Stromal cell of bone marrow (primary cell): ENCODE measurements around the gene FANCG.

Experiments used
- DNase-seq: peaks from one replicate; pipeline ENCODE4 v3.0.0-alpha.2; 2012; ENCODE audit warnings: low read depth

The FANCG gene

DNA sequence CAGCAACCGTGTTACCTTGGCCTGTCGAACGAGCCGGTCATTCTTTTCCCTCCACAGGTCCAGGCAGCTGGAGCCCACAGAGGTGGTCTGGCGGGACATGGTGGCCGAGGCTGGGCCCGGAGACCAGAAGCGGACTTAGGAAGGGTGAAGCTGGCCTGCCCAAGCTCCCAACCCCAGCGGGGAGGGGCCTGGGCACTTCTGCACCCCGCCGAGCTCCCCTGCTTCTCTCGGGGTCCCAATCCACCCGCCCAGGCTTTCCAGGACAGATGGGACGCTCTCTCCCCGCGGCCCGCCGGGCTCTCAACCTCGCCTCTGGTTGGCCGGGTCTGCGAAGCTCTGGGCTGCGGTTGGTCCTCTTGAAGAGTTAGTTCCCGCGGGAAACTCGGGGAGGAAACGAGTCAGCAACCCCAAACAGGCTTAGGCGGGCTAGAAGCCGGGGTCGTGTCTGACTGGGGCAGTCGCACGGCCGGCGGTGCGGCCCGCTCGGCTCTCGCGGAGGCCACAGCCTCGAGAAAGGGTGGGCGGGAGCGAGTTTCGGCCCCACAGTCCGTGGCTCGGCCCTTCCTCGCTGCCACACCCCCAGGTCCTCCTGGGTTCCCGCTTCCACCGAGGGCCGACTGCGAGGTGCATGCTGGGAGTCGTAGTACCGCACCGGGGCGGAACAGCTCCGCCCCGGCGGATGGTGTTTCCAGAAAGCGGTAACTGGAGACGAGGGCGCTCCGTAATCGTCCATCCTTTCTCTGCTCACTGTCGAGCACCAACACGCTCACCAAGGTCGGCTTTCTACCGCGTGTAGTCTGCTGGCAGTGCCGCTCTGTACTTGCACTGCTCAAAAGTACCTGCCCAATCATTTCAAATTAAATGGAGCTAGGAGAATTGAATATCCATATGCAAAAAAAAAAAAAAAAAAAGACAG is at the start of gene FANCG:
Gene FANCG (minus strand): TSS at position 517 of the 916 bp plus-strand sequence. CDS start 418 bp downstream, at position 99.
- peak; percentile 89 for DNase-seq

DNA sequence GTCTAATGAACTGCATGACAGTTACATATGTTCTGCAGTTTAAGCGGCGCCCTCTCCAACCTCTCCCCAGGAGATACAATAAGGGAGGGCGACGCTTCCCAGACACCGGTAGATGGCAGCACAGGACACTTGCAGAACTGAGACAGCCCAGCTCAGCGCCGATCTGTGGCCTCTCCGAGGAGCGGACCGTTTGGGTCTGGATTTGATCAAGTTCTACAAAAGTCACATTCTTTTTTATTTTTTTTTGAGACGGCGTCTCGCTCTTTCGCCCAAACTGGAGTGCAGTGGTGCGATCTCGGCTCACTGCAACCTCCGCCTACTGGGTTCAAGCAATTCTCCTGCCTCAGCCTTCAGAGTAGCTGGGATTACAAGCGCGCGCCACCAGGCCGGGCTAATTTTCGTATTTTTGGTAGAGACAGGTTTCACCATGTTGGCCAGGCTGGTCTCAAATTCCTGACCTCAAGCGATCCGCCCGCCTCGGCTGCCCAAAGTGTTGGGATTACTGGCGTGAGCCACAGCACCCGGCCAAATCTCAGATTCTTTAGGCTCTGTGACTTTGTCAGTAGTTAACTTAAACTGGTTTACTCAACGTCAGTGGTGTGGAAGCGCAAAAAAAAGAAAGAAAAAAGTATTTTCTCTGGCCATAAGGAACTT is 37.3 kb upstream of the FANCG start:
- peak; percentile 96 for DNase-seq

DNA sequence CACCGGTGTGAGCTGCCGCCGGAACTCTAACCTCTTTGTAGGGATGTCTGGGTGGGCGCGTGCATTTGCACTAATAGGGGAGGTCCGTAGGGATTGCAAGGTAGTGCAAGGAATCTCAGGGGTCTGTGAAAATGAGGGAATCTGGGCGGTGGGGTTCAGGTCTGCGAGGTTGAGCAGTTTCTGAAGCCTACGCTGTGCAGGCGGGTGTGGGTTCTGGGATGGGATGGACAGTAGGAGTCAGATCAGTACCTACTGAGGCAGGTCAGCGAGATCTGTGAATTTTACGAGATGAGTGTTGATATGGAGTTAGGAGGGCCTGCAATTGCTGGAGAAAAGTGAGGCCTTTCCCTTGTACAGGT is 36.8 kb upstream of the FANCG start:
- no peak for DNase-seq

DNA sequence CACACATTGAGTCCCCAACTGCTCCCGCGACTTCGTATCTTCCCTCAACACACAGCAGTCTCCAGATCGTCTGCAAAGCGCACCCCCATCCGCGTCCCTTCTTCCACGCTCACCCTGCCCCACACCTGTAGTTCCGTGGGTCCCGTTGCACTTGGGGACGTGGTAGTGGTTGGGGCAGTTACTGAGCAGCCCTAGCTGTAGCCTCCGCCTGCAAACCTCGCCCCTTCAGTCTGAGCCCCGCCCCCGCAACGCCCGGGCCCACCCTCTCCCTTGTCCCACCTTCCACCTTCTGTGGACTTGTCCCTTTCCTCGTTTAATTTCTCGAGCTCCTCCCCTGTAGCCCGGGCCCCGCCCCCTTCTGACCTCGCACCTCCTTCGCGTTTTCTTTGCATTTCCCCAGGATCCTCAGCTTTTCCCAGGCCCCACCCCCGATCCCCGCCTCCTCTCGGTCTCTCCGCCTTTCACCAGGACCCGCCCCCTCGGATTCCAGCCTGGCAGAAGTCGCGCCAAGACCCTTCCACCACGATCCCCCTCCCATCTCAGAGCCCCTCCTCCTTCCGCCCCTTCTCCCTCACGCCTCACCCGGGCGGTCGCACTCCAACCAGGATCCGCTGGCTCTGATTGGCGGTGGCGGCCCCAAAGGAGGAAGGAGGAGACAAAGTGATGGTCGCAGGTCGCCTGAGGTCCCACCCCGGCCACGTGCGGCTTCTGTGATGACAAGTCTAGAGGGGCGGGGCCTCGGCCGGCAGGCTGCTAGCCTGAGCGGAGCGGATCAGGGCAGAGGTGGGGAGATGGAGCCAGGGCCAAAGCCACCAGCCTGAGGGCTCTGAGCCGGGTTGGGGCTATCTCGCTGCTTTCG is 36.2 kb upstream of the FANCG start, which contains the start of gene ATOSB:
Gene ATOSB (minus strand): TSS at position 183 of the 859 bp plus-strand sequence. CDS start 7,588 bp downstream, outside the sequence.
- DNase-seq: peak; percentile 94

DNA sequence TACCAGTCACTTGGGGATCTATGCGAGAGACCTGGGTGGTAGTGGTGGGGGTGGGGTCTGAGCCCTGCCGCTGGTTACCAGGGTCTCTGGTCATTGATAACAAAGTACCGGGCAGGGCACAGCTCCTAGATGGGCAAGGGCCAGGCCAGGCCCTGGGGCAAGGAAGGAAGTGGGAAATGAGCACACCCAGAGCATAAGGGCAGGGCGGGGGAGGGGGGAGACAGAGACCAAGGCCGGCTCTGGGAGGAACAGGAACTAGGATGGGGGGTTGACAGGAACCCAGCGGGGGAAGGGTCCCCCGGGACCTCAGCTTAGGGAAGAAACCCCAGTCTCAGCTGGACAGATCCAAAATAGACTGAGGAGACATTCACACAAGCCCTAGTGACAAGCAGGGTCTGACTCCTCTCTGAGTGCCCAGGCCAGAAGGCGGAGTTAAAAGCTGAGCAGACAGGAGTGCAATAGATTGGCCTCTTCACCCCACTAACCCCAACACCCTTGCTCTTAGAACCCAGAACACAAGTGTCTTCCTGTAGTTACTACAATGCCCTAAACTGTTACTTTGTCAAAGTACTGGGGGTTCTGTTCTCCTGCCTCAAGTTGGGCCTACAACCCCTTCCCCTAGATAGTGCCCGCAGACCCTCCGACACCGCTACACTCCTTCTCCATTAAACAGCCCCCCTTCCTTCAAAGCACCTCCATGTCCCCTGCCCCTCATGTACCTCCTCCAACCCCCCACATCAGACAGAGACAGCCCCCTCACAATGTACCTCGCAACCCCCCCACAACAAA is 35.3 kb upstream of the FANCG start:
- DNase-seq: peak; percentile 45

DNA sequence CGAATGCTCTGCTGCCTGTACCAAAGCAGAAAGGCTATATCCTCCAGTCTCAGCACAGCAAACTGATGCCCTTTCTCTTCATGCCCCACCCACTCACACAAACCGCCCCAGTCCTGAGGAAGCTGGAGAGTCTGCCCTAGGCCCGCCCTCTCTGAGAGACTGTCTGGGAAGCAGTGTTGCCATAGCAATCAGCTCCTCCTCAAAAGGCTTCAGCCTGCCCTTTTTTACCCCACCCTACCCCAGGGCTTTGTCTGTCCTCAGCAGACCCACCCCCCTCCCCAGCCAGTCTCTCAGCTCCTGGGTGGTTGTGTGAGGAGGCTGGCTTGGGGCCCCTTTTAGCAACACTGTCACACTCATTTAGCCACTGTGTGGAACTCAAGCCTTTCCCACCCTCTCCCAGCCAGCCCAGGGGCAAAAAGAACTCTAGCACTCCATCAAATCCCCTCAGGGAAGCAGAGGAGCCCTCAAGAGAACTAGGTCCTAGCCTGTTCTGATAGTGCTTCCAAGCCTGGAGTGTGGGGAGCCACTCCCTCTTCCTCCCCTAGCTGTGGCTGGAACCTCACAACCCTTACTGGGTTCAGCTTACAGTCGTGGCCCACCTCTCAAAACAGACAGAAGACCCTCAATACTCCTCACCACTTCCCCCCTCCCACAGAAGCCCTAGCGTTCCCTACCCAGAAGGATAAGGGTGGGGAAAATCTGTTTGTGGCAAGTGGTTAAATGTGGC is 34.5 kb upstream of the FANCG start:
- DNase-seq: peak; percentile 98

DNA sequence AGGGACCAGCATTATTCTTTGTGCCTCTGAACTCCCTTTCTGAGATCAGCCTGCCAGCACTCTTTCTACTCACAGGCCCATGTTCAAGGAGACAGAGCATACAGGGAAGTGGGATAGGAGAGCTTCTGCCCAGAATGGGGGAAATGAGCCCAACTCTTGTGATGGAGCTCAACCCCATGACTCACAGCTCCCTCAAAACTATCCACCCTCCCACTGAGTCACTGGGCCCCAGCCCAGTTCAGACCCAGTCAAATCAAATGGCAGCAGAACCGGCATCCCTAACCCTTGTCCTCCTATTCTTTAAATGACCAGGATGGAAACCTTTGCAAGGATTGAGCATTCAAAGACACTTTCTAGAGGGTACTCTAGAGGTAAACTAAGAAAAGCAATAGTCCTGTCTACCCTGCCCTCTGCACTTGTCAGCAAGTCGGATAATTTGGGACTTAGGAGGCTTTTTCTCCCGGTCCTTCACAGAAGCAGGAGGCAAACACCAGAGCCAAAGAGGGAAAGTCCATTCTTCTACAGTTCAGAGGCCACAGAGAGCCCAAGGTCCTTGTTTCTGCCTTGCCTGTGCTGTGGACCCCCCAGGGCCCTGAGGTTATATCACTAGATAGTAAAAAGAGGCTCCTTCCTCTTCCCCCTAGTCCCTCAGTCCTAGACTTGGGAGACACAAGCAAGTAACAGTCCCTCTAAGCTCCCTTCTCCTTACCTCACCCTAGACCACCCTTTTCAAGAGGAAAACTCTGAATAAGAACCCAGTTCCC is 32.7 kb upstream of the FANCG start:
- peak; percentile 89 for DNase-seq

DNA sequence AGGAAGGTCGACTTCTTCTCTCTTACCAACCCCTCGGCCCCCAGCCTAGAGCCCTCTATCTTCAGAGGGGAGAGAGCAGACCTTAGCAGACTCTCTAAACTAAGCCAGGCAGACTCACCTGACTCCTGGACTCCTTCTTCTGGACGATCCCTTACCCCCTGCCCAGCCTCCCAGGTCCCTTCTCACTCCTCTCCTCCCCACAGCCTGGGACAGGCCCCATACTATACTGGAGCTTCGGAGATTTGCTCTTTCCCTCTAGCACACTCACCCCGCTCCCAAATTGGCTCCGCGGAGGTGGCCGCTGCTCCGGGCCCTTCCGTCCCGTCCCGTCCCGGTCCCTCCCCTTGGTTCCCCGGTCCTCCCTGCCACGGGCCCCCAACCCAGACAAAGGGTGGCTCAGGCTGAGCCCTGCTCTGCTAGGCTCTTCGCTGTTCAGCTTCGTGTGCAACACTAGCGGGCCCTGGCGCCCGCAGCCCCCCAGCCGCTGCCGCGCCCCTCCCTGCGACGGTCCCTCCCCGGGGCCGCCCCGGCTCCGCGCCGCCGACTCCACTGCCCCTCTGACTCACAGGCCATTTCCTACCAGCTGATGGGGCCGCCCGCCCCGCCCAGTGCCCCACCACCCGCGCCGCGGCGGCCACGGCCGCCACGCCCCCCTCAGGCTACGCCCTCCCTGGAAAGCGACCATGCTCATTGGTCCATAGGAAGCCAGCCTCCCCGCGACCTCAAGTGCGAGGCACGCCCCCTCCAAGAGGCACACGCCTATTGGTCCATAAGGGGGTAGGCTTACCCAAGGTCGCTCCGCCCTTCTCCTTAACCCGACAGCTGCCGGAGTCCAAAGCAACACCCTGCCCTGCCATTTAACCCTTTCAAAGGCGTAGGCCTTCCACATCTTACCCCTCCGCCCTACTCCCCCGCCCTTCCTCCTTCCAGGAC is 31.5 kb upstream of the FANCG start:
- DNase-seq: peak; percentile 99

DNA sequence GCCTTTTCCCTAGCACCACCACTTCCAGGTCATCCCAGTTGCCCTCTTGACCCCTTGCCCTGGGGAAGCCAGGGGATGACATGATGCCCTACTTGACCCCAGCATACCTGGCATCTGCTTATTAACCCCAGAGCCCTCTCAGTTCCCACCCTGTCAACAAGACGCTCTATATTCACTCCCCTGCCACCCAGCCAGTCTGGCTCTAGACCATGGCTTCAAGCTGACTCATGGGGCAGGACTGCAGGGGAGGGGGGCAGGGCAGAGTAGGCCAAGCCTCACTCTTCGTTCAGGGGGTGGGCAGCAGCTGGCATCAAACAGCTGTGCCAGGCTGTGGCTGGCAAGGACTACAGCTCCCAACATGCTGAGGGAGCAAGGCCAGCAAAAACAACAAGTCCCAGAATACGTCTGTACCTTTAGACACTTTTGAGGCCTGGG is 30.6 kb upstream of the FANCG start:
- DNase-seq: no peak

DNA sequence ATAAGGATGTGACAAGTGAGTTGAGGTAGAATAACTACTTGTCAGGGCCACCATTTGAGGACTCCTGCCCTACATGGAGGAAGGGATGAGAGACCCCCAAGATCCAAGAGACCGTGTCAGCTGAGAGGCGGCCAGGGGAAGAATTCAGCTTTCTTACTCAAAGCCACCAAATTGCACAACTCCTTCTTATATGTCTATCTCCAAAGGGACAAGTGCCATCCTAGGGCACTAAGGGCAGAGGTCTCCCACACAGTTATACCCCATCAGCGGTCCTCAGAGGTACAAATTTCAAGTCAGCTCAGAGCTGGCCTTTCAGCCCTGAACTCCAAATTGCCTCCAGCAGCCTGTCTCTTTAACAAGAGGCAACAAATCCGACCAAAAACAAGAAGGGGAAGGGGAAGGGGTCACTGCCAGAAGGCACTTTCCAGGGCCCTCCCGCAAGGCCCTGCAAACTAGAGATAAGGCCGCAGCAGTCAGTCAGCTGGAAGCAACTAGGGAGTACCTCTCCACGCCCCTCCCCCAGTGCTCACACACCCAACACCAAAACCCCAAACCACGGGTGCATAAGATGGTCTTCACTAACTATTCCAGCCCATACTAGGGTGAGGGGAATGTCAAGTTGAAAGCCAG is 29.3 kb upstream of the FANCG start:
- DNase-seq: no peak

DNA sequence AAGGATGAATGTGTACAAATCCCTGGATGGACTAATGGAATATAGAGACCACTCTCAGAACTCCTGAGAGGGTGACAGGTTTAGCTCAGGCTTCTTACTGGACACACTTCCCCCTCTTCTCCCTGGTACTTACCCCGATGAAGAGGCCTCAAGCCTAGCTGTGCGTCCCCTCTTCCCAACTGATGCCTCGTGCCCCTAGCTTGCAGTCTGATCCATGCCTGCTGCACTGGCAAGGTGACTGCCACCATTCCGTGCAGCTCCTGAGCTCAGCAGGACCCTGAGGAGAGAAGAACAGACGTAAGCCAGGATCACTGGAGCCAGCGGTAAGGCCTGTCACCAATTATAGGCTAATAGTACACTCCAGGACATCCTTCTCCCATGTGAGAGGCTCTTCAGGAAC is 28.7 kb upstream of the FANCG start:
- DNase-seq: no peak

DNA sequence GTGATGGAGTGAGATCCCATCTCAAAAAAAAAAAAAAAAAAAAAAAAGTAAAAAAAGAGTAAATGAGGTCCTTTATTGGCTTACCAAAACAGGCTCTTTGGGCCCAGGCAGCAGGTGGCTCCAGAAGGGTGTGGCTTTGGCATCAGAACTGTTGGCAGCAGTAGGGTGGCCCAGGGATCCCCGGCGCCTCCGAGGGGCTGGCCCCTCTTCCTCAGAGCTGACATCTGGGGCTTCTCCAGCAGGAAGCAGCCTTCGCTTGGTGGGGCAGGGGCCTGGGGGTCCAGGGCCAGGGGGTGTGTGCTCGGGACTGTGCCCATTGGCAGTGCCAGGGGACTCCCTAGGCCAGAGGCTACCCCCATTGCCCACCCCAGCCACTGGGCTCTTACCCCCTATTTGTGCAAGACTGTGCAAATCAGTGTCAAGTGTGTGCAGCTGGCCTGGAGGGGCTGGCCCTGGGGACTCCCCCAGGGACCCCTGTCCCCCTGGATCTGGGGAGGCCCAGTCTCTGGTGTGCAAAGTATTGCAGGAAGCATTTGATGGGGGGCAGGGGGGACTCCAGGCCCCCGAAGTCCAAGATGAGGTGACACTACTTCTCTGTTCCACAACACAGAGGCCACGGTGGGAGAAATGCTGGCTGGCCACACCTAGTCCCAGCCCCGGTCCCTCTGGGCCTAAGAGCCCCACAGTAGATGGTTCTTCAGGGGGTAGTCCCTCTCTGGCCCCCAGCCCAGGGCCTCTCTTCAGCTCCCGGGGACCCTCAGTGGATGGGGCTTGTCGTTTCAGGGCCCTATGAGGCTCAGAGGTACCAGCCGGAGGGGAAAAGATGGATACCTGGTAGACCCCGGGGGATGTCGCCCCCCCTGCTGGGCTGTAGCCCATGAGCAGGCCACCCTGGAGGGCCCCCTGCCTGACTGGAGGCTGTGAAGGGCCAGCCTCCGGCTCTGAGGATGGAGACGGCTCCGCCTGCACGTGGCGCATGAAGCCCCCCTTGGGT is 27.9 kb upstream of the FANCG start:
- DNase-seq: no peak

DNA sequence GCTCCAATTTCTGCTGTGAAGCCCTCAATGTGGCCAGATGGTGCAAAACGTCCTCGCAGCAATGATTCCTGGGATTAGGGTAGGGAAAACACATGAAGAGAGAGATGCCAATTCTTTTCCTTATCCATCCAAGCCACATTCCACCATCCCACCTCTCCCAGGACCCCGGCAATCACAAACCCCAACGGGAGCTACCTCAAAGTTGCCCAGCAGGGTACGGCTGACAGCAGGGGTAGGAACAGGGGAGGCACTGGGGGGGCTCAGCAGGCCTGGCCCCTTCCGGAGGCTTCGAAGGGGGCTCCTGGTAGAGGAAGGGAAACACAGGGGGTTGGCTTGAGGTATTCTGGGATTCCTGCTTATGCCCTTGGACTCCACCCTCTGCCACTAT is 26.6 kb upstream of the FANCG start:
- no peak for DNase-seq

DNA sequence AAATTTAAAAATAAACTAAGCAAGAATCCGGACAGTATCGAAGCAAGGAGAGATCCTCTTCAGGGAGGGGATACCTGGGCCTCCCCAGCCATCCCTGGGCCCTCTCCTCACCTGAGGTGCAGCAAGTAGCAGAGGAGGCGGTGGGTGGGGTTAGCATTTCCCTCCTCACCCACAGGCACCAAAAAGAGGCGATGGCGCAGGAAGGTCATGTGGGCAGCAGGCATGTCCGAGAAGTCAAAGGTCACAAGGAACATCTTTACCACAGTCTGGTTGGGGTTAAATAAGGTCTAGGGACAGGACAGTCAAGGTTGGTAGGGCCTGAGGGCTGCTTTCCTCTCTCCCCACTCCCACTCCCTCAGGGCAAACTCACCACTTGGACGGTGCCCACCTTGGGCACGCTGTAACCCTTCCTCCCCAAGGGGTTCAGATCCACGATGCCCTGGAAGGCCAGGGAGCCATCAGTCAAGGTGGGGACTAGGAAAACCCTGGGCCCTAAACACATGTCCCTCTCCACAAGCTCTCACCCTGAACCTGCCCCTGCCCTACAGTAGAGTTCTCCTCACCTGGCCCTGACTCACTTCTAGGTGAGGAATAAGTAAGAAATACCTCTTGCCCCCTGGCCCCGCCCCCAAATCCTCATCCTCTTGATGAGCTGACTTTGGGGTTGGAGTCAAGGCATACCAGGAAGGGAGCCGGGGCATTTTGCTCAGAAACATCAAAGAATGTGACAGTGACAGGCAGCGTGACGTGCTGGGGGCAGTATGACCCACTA is 26.0 kb upstream of the FANCG start:
- no peak for DNase-seq

DNA sequence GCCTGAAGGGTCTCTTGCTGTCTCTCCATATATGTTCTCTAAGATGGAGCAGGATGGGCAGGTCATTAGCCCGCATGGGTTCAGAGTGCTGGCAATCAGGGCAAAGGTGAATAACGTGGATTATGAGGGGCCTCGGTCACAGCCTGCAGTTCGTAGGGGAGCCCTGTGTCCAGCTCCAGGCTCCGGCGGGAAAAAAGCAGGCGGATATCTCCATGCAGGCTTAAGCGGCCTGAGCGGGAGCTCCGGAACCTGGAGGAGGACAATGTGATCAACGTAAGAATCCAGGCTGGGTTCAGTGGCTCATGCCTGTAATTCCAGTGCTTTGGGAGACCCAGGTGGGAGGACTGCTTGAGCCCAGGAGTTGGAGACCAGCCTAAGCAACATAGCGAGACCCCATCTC is 25.4 kb upstream of the FANCG start:
- no peak for DNase-seq

DNA sequence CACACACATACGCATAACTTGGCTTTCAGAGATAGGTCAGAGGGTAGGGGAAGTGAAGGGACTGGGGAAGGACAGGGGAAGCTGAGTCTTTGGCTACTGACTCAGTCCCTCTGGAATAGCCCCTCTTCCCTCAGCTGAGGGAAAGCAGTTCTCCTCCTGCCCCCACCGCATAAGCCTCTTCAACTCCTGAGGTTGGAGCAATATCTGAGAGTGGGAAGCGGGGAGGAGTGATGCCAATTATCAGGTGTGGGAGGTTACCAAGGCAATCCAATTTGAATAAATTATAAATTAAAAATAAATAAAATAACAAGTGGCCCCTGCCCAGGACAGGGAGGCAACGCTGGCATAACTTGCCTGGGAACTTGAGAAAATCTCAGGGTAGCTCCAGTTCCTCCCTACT is 24.8 kb upstream of the FANCG start:
- no peak for DNase-seq
